HG02973 (cell line): ENCODE measurements around the gene EFNA3.

Source experiments
- ATAC-seq: cut with Tn5 transposase; IDR thresholded peaks from one replicate; pipeline ENCODE4 v1.9.1; 2021; ENCODE audit warnings: moderate library complexity; ENCODE audit not compliant: unreplicated experiment

Gene EFNA3

GRCh38 chr1:155130272-155131006 lies 51.8 kb downstream of the EFNA3 start:
- no peak for ATAC-seq

DNA sequence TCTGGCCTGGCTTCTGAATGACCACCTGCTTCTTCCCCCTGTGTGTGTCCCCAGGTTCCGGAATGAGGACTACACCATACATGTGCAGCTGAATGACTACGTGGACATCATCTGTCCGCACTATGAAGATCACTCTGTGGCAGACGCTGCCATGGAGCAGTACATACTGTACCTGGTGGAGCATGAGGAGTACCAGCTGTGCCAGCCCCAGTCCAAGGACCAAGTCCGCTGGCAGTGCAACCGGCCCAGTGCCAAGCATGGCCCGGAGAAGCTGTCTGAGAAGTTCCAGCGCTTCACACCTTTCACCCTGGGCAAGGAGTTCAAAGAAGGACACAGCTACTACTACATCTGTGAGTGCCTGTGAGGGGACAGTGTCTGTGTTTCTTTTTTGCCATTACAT lies 52.6 kb downstream of the EFNA3 start:
- no peak for ATAC-seq

GRCh38 chr1:155131856-155132255 lies 53.2 kb downstream of the EFNA3 start:
- no peak for ATAC-seq

DNA sequence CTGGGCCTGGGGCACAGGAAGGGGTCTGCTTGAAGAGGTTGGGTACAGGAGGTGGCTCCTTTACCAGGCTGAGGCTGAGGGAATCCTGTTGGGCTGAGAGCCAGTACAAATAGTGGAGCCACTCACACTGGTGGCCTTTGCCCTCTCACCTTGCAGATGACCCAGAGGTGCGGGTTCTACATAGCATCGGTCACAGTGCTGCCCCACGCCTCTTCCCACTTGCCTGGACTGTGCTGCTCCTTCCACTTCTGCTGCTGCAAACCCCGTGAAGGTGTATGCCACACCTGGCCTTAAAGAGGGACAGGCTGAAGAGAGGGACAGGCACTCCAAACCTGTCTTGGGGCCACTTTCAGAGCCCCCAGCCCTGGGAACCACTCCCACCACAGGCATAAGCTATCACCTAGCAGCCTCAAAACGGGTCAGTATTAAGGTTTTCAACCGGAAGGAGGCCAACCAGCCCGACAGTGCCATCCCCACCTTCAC lies 55.2 kb downstream of the EFNA3 start:
- ATAC-seq: no peak

DNA sequence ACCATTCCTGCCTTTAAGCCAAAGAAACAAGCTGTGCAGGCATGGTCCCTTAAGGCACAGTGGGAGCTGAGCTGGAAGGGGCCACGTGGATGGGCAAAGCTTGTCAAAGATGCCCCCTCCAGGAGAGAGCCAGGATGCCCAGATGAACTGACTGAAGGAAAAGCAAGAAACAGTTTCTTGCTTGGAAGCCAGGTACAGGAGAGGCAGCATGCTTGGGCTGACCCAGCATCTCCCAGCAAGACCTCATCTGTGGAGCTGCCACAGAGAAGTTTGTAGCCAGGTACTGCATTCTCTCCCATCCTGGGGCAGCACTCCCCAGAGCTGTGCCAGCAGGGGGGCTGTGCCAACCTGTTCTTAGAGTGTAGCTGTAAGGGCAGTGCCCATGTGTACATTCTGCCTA lies 55.7 kb downstream of the EFNA3 start:
- no peak for ATAC-seq

- ATAC-seq: no peak
These were observed 56.3 kb downstream of the EFNA3 start for GRCh38 chr1:155134880-155135414.

GRCh38 chr1:155135415-155136028 lies 56.9 kb downstream of the EFNA3 start, which contains the start of gene SLC50A1:
SLC50A1 (plus strand) TSS chr1:155135852; CDS start chr1:155135912, 60 bp downstream.
- ATAC-seq: peak; percentile 69

GRCh38 chr1:155136748-155137147 lies 58.1 kb downstream of the EFNA3 start:
- no peak for ATAC-seq
